KBM-7 (cell line): Measurements from ENCODE around the gene CPED1.
"Not testable (repeated sequence)": the region's sequence is repeated elsewhere in the genome, so short reads cannot be mapped to it uniquely, and the experiment has no call there.

Source experiments
- DNase-seq: peaks from one replicate; pipeline ENCODE4 v3.0.0-alpha.2; 2015
- in situ Hi-C: fragments of 300-500 bp; cut with MboI; formaldehyde crosslinking; loops from 2 replicates; pipeline ENCODE4 v1.14.3; 2020; ENCODE audit warnings: low sequenced_read_pairs, low pct_unique_long_range_greater_than_20kb, mixed read lengths

CPED1 gene

GRCh38 chr7:121304102-121304658 lies 315.7 kb downstream of the CPED1 start:
- in situ Hi-C loops: no loop called here
- no peak for DNase-seq

- in situ Hi-C loops: no loop called here
- DNase-seq: no peak
Measured at GRCh38 chr7:121305109-121305508, 316.6 kb downstream of the CPED1 start.

- DNase-seq: no peak
- in situ Hi-C loops: no loop called here
Measured at GRCh38 chr7:121306565-121306964, 318.1 kb downstream of the CPED1 start.

GRCh38 chr7:121307021-121307574 lies 318.6 kb downstream of the CPED1 start:
- in situ Hi-C loops: no loop called here
- DNase-seq: no peak

GRCh38 chr7:121313220-121313792 lies 324.8 kb downstream of the CPED1 start:
- DNase-seq: no peak
- in situ Hi-C loops: no loop called here

- no peak for DNase-seq
Measured at GRCh38 chr7:121313793-121314676, 325.5 kb downstream of the CPED1 start.

GRCh38 chr7:121315170-121315569 lies 326.7 kb downstream of the CPED1 start:
- in situ Hi-C loops, DNase-seq: not testable (repeated sequence)

More at GRCh38 chr7:121313793-121314676, 325.5 kb downstream of the CPED1 start:
- in situ Hi-C loops: no loop called here

- in situ Hi-C loops: no loop called here
Measured at GRCh38 chr7:121322460-121322859, 333.9 kb downstream of the CPED1 start.

GRCh38 chr7:121323515-121324302 lies 335.2 kb downstream of the CPED1 start:
- no peak for DNase-seq
- in situ Hi-C loops: no loop called here

More at GRCh38 chr7:121322460-121322859, 333.9 kb downstream of the CPED1 start:
- no peak for DNase-seq

GRCh38 chr7:121327671-121328070 lies 339.2 kb downstream of the CPED1 start:
- in situ Hi-C loops: no loop called here

GRCh38 chr7:121328508-121329190 lies 340.1 kb downstream of the CPED1 start, which contains the start of gene WNT16:
Gene WNT16 (plus strand): TSS chr7:121329000. CDS start chr7:121329293, 293 bp downstream.
- in situ Hi-C loops: no loop called here
- DNase-seq: no peak

More at GRCh38 chr7:121327671-121328070, 339.2 kb downstream of the CPED1 start:
- no peak for DNase-seq

- DNase-seq: no peak
- in situ Hi-C loops: no loop called here
Measured at GRCh38 chr7:121329191-121330052, 340.9 kb downstream of the CPED1 start.

GRCh38 chr7:121330053-121330833 lies 341.7 kb downstream of the CPED1 start:
- in situ Hi-C loops: no loop called here
- no peak for DNase-seq

- in situ Hi-C loops: no loop called here
- no peak for DNase-seq
Measured at GRCh38 chr7:121331048-121331447, 342.5 kb downstream of the CPED1 start.

- no peak for DNase-seq
- in situ Hi-C loops: no loop called here
Measured at GRCh38 chr7:121331574-121331973, 343.1 kb downstream of the CPED1 start.

GRCh38 chr7:121334376-121334775 lies 345.9 kb downstream of the CPED1 start:
- DNase-seq: no peak
- in situ Hi-C loops: no loop called here
